ELF-1 (cell line): Measurements from ENCODE around the gene PSG2.
"Not testable (repeated sequence)": the region's sequence is repeated elsewhere in the genome, so short reads cannot be mapped to it uniquely, and the experiment has no call there.

ENCODE experiments used
- DNase-seq: peaks from one replicate; pipeline ENCODE4 v3.0.0-alpha.2; 2016; ENCODE audit warnings: low read depth, low spot score

Gene PSG2

DNA sequence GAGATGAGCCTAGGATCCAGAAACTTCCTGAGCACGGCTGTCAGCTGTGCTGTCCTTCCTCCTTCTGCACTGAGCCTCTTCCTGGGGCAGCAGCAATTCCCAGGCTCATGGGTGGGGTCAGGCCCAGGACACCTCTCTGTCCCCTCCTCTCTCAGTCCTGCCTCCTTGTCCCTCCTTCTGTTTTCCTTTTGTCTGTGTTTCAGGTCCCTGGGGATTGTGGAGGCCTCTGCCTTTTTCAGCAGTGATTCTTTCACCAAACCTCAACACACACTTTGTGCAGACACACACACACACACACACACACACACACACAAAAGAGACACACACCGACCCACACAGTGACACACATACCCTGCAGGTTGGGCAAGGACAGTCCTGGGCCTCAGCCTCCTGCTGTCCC lies at the start of gene PSG2:
Gene PSG2, minus strand, starts transcription at position 101 of the 400 bp plus-strand sequence. CDS start 132 bp downstream, outside the sequence.
- DNase-seq, result not testable (repeated sequence)

GRCh38 chr19:43131281-43131842 lies 48.9 kb upstream of the PSG2 start:
- not testable (repeated sequence) for DNase-seq

DNA sequence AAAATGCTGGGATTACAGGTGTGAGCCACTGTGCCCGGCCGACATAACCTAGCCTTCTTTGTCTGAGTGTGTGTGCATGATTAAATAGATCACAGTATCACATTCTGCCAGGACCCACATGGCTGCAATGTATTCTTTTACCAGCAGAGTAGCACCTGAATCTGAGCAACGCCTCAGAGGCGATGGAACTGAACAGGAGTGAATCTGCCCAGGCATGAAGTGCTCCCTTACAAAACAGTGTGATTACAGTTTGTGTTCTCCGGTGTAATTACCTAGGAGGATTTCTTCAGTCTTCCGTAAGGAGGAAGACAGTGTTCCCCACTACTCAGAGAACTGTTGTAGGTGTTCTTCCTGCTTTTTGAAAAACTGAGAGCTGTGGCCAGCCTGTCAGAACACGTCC lies 46.7 kb upstream of the PSG2 start:
- not testable (repeated sequence) for DNase-seq

DNA sequence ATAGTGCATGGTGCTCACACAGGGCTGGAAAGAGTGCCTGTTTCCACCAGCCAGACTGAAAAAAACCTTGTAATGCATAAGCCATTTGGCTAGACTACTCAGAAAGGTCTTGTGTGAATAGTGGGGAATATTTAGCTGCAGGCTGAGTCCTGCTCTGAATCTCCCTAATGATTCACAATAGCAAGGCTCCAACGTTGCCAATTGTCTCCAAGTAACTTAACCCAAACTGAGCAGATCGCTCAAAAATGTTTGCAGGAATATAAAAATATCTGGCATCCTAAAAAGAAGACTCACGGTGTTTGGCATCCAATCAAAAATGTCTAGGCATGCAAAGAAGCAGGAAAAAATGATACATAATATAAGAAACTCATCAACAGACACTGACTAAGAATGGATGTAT lies 44.8 kb upstream of the PSG2 start:
- not testable (repeated sequence) for DNase-seq

DNA sequence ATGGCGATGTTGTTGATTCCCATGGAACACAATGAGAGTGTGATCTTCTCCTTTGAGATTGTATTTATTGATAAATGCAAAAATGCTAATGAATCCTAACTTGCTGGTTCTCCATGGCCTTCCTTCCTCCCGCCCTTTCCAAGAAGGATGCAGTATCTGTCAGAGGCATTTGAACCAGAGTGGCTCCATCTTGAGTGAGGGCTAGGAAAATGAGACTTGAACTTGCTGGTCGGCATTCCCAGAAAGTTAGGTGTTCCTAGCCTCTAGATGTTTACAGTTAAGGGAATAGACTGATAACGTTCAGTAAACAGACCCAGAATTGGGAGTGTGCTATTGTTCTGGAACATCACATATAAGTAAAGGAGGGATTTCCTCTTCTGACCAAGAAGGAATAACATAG lies 44.2 kb upstream of the PSG2 start:
- DNase-seq, result no peak

GRCh38 chr19:43124360-43124759 lies 41.9 kb upstream of the PSG2 start:
- DNase-seq, result no peak

DNA sequence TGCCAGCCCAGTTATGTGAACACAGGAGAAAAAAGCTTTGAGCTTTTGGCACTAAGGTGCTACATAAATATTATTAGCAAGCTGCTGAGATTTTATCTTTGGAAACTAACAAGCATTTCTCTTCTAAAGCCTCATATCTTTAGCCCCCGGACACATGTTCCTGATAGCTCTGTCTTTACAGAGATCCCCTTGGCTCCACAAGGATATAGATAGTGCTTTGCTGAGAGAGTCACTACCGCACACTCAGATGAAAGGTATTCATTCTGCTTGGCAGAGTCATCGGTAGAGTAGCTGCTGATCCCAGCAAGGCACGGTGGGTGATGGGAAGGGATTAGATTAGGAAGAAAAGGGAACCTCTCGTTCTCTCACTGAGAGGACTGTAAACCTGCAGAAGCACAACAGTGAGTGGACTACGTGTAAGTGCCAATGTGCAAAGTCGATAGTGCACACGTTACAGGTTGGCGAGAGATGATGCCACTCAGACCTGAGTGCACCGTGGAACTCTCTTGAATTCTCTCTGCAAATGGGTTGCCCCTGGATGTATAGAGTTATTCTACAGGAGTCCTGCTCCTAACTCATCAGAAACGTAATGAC lies 38.0 kb upstream of the PSG2 start:
- not testable (repeated sequence) for DNase-seq

DNA sequence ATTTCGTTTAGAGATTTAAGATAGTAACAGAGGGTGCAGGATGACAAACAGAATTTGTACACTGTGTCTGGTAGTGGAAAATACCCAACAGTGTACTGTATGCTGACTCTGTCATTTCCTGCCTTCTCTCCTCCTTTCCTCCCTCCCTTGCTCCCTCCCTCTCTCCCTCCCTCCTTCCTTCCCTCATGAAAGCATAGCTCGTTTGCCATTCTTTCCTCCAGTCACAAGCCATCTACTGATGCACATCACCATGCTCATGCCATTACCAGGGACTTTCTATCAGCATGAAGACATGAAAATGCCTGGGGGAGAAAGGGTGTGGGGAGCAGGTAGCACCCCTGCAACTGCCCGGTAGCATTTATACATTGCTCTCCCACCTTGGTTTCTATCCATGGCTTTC lies 37.0 kb upstream of the PSG2 start:
- DNase-seq, result not testable (repeated sequence)

- not testable (repeated sequence) for DNase-seq
Observed at GRCh38 chr19:43116421-43116820, 33.9 kb upstream of the PSG2 start.

GRCh38 chr19:43115548-43115947 lies 33.0 kb upstream of the PSG2 start:
- not testable (repeated sequence) for DNase-seq

GRCh38 chr19:43115064-43115463 lies 32.6 kb upstream of the PSG2 start:
- not testable (repeated sequence) for DNase-seq

DNA sequence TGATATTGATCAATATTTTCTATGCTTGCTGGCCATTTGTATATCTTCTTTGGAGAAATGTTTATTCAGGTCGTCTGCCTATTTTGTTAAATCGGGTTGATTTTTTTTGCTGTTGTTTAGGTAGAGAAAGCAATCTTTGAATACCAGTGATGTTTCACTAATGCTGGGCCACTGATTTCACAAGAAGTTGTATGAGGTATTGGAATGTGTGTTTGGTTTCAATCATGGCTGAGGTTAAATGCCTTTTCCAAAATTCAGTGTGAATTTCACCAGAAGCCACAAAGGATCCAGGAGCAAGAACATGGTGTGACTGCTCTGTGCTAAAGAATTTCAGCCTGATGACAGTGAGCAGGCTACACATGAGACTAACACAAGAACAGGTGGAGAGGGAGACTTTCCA lies 32.1 kb upstream of the PSG2 start:
- not testable (repeated sequence) for DNase-seq

- DNase-seq, result not testable (repeated sequence)
Observed at GRCh38 chr19:43107401-43107800, 24.9 kb upstream of the PSG2 start.

DNA sequence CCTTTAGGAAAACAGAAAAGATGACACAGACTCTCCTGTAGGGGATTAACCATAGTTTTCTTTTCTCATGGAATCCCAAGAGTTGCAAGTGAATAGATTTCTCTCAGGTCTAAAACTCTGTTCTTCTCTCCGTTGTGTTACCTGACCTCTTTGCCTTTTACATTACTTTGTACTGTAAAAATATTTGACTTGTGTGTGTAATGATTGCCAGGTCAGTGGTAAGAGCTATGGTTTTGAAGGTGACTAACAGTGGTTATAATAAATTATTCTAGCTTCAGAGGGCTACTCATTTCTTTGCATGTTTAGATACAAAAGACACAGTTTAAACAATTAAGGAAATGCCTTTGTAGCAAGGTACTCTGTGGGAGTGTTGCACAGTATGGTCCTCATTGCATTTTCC lies 23.0 kb upstream of the PSG2 start:
- no peak for DNase-seq

GRCh38 chr19:43104215-43104850 lies 21.8 kb upstream of the PSG2 start:
- DNase-seq, result peak; percentile 8

DNA sequence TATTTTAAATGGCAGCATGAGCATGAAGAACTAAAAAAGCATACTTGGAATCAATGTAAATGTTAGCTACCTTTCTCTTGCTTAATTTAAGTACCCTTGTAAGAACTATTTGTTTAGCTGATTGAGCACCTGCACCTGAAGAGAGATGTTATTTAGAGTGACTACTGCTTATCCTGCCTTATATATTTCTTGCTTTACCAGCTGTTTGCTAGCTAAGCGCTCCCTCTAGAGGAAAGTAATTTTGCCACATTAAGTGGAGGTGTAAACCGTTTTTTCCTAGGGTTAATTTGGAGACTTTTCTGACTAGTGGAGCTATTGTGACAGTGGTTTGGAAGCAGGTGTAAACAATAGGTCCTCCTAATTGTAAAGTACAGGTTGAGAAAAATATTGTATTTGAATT lies 19.4 kb upstream of the PSG2 start:
- DNase-seq, result no peak

DNA sequence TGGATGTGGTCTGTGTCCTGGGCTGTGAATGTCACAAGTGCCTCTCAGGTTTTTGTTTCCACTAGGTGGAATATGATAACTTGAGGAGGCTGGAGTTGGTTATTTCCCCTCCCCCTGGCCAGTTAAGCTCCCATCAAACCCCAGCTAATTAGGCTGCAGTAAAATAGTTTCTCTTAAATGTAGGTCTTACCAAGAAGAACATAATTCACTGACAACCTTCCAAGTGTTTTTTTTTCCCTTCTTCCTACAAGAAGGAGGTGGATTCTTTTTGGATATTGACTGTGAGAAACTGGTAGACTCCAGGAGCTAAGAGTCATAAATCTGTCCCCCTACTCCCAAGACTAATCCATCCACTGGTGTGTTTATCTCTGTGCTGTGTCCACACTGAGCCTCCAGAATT lies 15.9 kb upstream of the PSG2 start:
- not testable (repeated sequence) for DNase-seq

DNA sequence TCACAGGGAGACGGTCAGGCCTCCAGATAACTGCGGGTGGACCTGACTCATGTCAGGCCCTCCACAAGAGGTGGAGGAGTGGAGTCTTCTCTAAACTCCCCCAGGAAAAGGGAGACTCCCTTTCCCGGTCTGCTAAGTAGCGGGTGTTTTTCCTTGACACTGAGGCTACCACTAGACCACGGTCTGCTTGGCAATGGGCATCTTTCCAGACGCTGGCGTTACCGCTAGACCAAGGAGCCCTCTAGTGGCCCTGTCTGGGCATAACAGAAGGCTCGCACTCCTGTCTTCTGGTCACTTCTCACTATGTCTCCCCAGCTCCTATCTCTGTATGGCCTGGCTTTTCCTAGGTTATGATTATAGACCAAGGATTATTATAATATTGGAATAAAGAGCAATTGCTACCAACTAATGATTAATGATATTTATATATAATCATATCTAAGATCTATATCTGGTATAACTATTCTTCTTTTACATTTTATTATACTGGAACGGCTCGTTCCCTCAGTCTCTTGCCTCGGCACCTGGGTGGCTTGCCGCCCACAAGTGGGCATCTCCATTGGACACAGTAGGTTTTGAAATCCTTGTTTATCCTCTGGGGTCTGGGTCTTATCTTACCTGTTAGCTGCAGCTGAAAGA lies 5.3 kb upstream of the PSG2 start:
- DNase-seq, result peak; percentile 36

DNA sequence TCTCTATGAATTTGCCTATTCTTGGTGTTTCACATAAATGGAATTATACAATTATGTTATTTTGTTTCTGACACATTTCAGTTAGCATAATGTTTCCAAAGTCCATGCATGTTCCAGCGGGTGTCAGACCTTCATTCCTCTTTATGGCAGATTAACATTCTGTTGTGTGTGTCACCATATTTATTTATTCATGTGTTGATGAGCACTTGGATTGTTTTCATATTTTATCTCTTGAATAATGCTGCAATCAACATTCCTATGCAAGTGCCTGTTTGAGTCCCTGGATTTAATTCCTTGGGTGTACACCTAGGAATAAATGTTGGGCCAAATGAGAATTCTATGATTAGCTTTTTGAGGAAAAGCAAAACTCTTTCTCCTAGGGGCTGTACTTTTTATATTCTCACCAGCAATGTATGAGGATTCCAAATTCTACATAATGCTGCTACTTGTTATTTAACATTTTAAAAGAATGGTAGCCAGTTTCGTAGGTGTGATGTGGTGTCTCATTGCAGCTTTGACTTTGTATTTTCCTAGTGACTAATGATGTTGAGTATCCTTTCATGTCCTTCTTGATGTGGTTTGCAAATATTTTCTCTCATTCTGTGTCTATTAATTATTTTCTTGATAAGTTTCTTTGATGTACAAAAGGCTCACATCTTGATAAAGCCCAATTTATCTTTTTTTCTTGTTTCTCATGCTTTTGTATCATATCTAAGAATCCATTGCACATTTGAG lies 3.5 kb upstream of the PSG2 start:
- DNase-seq, result not testable (repeated sequence)

- peak; percentile 31 for DNase-seq
Observed at GRCh38 chr19:43084196-43084832, 1.8 kb upstream of the PSG2 start.

- not testable (repeated sequence) for DNase-seq
Observed at GRCh38 chr19:43083721-43084120, 1.2 kb upstream of the PSG2 start.
